HG03558 (cell line): ENCODE measurements around the gene RNASE1.
"Not testable (repeated sequence)": the region's sequence is repeated elsewhere in the genome, so short reads cannot be mapped to it uniquely, and the experiment has no call there.

Experiments used
- ATAC-seq: cut with Tn5 transposase; IDR thresholded peaks from one replicate; pipeline ENCODE4 v1.9.1; 2021; ENCODE audit warnings: moderate number of reproducible peaks; ENCODE audit not compliant: unreplicated experiment; ENCODE audit errors: extremely low read depth

RNASE1 gene

DNA sequence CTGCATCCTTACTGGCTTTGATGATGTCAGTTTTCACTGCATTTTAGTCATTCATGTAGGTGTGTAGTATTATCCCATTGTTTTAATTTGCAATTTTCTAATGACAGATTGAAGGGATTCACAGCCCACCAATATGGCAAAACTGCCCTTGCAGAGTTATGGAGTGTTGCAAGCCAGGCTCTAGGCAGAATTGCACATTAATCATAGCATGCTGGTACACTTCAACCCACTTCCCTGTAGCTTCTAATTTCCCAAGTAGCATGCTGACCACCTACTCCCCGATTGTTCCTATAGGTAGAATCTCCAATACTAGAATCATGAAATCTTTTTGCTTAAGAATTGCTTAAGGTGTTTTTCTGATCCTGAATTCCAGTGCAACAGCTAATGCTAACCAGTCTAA is 26.7 kb downstream of the RNASE1 start:
- no peak for ATAC-seq

DNA sequence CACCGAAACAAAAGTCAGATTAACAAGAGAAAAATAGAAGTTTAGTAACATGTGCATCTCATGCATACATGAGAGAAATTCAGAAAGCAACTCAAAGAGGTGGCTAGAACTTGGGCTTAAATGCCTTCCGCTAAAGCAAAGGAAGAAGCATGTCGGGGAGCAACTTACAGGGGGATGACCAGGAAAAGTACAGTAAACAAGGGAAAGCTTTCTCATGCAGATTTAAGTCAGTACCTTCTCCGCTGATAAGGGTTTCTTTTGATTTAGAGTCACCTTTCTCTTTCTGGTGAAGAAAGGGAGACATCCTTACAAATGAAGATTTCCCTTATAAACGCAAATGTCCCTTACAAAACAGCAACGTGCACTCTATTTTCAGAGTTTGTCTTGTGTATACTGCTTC is 27.6 kb downstream of the RNASE1 start:
- no peak for ATAC-seq

DNA sequence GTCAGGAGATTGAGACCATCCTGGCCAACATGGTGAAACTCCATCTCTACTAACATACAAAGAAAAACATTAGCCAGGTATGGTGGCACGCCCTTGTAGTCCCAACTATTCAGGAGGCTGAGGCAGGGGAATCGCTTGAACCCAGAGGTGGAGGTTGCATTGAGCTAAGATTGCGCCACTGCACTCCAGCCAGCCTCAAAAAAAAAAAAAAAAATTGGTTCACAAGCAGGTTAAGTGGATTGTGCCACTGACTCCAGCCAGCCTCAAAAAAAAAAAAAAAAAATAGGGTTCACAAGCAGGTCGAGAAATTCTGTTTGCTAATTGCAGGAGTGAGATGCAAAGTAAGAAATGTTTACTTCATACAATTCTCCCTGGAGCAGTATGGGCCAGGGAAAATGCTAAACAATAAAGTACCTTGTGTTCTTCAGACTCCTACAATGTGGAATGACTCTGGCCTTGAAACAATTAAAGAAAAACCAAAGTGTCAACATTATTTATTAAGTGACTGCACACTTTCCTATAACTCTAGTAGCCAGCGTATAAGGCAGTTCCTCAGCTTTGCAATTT is 28.3 kb downstream of the RNASE1 start:
- no peak for ATAC-seq

DNA sequence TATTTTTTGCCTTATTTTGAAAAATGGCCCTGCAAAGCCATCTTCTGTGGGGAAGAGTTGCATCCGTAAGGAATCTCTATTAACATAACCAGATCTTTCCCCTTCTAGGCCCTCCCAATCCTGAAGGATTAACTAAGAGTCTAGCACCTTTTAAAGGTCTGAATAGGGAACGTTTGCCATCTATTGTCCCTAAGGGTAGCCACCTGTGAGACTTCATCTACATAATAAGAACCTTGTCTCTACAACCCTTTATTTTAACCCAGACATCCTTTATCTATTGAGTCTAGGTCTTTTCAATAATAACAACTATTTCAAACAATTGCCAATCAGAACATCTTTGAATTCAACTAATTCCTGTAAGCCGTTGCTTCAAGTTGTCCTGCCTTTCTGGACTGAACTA is 30.0 kb downstream of the RNASE1 start:
- ATAC-seq: no peak

DNA sequence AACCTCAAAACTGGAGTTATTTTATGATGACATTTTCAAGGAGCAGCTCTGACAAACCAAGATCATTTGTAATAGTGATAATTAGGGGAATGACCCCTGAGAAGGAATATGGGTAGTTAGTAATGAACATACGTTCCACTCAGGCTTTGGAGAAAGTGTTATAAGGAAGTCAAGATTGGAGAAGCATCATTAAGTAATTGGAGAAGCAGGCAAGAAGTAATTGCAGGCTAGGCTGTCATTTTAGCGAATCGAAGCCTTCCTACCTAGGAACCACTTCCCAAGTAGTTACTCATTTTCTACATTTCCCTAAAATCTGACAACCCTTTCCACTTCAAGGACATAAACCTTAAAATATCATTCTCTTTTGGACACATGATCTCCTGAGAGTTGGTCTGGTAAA is 33.2 kb downstream of the RNASE1 start:
- no peak for ATAC-seq

DNA sequence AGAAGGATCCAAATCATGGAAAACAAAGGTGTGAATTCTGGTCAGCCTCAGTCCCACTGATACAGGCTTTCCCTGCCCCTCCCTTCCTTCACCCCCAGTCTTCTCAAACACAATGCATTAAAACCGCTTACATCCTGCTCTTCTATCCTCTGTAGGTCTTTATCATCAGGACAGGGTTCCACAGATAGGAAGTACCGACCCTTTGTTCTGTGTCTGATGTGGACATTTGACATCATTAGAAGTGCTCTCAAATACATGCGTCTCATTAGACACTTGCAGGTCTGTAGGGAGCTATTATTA is 34.1 kb downstream of the RNASE1 start:
- ATAC-seq: no peak

DNA sequence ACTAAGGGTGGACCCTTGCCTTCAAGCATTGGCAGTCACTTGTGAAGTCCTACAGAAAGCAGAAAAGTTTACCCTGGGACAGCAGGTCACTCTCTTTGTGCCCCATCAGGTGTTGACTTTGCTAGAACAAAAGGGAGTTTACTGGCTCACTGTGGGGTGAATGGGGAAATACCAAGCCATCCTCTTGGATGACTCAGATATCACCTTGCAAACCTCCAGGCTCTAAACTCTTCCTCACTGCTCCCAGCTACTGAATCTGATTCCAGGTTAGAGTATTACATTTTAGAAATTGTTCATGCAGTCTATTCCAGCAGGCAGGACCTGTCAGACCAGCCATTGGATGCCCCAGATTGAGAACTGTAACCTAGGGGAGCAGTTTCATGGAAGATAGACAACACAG is 41.7 kb downstream of the RNASE1 start:
- ATAC-seq: no peak

DNA sequence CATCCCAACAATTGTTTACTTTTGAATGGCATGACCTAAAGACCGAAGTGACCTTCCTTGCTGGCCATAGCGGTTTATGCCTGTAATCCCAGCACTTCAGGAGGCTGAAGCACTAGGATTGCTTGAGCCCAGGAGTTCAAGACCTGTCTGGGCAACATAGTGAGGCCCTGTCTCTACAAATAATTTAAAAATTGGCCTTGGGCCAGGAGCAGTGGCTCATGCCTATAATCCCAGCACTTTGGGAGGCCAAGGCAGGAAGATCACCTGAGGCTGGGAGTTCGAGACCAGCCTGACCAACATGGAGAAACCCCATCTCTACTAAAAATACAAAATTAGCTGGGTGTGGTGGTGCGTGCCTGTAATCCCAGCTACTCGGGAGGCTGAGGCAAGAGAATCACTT is 43.2 kb downstream of the RNASE1 start:
- not testable (repeated sequence) for ATAC-seq

DNA sequence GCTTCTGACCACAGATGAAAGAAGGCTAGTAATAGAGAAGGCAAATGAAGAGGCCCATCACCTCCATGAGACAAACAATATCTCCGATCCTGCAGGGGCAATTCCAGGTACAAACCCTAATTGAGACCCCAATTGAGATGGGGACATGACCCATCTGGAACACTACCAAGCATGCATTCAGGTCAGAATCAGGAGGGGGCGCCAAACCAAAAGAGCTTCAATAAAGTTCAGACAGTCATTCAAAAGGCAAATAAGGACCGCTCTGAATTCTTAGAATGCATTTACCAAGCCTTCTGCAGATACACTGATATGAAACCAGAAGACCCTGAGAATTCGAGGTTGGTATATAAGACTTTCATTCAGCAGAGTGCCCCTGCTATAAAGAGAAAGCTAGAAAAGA is 44.7 kb downstream of the RNASE1 start:
- ATAC-seq: no peak

DNA sequence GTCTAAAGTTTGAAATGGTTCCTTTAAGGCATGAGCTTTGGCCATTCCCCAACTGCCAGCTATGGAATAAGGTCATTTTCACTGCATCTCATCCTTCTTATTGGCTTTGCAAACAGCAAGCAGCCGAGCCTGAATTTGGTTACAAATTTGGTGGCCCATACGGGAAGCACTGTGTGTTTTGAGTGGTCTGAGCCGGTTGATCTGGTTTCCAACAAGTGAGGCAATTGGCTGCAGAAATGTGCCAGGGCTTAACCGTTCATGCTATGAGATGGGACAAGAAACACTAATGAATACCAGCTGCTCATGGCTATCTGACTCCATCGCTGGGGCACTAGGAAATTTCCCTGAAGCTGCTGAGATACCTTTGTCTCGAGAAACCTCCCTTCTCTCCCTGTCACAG is 47.6 kb downstream of the RNASE1 start:
- ATAC-seq: no peak

DNA sequence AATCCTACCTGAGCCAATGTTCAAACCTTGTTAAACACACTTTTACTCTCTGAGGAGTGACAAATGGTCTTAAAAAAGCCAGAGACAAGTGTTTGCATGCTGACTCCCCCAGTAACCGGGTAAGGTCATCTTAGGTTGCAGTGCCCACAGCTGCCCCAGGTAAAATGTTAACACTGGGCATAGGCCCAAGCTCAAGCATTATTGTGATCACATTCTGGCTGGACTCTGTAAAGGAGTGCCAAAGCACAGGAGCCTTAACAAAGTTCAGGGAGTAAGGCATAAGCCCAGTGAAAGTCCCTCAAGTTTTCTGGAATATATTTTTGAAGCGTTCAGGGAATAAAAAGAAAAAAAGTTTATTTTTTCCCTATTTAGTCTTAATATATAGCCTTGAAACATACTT is 48.3 kb downstream of the RNASE1 start:
- no peak for ATAC-seq

DNA sequence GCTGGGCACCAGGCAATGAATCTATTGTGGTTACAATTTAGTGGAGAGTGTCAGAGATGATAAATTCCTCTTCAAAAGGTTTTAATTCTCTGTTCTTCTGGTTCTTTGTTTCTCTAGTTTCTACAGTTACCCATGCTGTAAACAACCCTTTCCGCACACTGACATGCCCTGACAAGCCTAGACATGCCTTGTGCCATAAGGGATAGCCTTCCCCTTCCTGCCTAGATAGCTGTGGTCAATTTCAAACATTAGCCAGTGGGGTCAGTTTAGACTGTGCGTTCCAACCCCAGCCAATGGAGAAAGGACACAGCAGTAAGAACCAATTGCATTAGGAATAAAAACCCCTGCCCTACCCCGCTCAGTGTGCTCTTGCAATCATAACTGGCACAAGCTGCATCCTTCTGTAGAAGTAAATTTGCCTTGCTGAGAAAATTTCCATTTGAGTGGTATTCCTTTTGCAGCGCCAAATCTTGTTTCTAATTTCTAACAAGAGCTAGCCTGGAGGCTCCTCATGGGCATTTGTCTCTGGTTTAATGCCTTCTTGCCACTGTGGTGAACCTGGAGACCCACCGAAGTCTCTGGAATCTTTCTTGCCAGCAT is 50.6 kb downstream of the RNASE1 start:
- no peak for ATAC-seq
